Measurements from ENCODE around the gene BAIAP2L2. TPM values are rescaled to one million over a fixed set of nuclear protein-coding genes. Genes with fewer than 3 reads are reported as not detected.

Gene BAIAP2L2
- total and polyA plus RNA-seq, 12 donors: 0.09 to 6.0 (median 0.55) TPM; not detected in 1

- DNase-seq: no peak
- Histone ChIP-seq H3K27ac (no peak overlapping the region), H3K27me3 (no peaks in the 10 kb centered on the region), H3K9me3 (replicated peaks in 1 of 3) (no peaks in the 10 kb centered on the region), H3K36me3 (replicated peaks in 1 of 2) (no peaks in the 10 kb centered on the region), H3K4me3 (no peak overlapping the region), H3K4me1 (replicated peaks in 1 of 2) (peaks cover 0 to 7% of the 10 kb centered on the region in 2 donors)
- TF ChIP-seq POLR2A (IDR thresholded peaks at IDR 0.05): no peak
- TF ChIP-seq, protein P1, sequence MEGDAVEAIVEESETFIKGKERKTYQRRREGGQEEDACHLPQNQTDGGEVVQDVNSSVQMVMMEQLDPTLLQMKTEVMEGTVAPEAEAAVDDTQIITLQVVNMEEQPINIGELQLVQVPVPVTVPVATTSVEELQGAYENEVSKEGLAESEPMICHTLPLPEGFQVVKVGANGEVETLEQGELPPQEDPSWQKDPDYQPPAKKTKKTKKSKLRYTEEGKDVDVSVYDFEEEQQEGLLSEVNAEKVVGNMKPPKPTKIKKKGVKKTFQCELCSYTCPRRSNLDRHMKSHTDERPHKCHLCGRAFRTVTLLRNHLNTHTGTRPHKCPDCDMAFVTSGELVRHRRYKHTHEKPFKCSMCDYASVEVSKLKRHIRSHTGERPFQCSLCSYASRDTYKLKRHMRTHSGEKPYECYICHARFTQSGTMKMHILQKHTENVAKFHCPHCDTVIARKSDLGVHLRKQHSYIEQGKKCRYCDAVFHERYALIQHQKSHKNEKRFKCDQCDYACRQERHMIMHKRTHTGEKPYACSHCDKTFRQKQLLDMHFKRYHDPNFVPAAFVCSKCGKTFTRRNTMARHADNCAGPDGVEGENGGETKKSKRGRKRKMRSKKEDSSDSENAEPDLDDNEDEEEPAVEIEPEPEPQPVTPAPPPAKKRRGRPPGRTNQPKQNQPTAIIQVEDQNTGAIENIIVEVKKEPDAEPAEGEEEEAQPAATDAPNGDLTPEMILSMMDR (IDR thresholded peaks at IDR 0.05): no peak
- intact Hi-C loops (cut with DNase I): loop anchor here in 1 of 2 donors (10.0 kb wide), 2 partner anchors 112 to 242 kb away; no protein-coding TSS in a partner anchor
- 85 to 96% (median 95%) methylated on average over 9 to 22 of the region's 22 CpGs for WGBS, 4 donors
Measured at GRCh38 chr22:38112381-38112780, 1.9 kb upstream of the BAIAP2L2 start.

- H3K4me3 ChIP-seq: no peak overlapping the region
- WGBS, 4 donors: 64 to 82% (median 79%) methylated on average over 7 to 11 of the region's 11 CpGs
- intact Hi-C loops (cut with DNase I): loop anchor here in 1 of 2 donors (10.0 kb wide), 2 partner anchors 113 to 243 kb away; no protein-coding TSS in a partner anchor
- H3K4me1 ChIP-seq (replicated peaks in 1 of 2): peaks cover 0 to 7% of the 10 kb centered on the region in 2 donors
- H3K27ac ChIP-seq: no peak overlapping the region
- TF ChIP-seq POLR2A (IDR thresholded peaks at IDR 0.05): no peak
- H3K27me3 ChIP-seq: no peaks in the 10 kb centered on the region
- no peaks in the 10 kb centered on the region for H3K36me3 ChIP-seq (replicated peaks in 1 of 2)
- no peak for DNase-seq
- no peaks in the 10 kb centered on the region for H3K9me3 ChIP-seq (replicated peaks in 1 of 3)
Measured at GRCh38 chr22:38111925-38112355, 1.5 kb upstream of the BAIAP2L2 start.

- intact Hi-C loops (cut with DNase I): loop anchor here in 1 of 2 donors (10.0 kb wide), 2 partner anchors 114 to 244 kb away; no protein-coding TSS in a partner anchor
- Histone ChIP-seq H3K27me3 (no peaks in the 10 kb centered on the region), H3K4me3 (no peak overlapping the region), H3K9me3 (replicated peaks in 1 of 3) (no peaks in the 10 kb centered on the region), H3K27ac (no peak overlapping the region), H3K4me1 (replicated peaks in 1 of 2) (peaks cover 0 to 7% of the 10 kb centered on the region in 2 donors), H3K36me3 (replicated peaks in 1 of 2) (no peaks in the 10 kb centered on the region)
- DNase-seq: no peak
- TF ChIP-seq POLR2A (IDR thresholded peaks at IDR 0.05): no peak
- TF ChIP-seq, protein P1 (IDR thresholded peaks at IDR 0.05): no peak
- 86 to 92% (median 90%) methylated on average over 21 to 30 of the region's 30 CpGs for WGBS, 4 donors
Measured at GRCh38 chr22:38110863-38111852, 674 bp upstream of the BAIAP2L2 start.

DNA sequence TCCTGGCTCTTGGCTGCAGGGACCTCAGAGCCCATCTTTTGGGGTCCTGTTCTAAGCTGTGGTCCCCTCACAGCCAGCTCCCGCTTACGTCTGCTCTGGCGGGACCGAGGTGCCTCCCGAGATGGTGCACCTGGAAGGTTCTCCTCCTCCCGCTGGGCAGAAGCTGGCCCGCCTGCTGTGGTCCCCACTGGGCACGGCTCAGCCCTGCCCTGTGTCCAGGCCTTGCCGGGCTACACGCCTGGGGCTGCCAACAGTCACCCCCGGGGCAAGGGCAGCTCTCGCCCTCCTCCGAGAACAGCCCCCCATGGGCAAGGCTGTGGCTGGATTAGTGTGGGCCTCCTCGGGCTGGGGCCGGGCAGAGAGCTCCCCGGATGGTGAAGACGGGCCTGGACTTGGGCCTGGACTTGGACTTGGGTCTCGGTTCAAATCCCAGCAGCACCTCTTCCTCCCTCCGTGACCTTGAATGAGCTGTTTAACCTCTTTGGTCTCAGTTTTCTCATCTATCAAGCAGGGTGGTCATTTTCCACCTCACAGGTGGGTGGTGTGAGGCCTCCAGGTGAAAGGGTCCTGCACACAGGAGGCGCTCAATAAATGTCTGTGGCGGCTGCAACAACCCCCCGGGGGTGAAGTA is 998 bp downstream of the BAIAP2L2 start:
- no peak for TF ChIP-seq POLR2A (IDR thresholded peaks at IDR 0.05)
- Histone ChIP-seq H3K9me3 (replicated peaks in 1 of 3) (no peaks in the 10 kb centered on the region), H3K27ac (no peak overlapping the region), H3K4me3 (no peak overlapping the region), H3K36me3 (replicated peaks in 1 of 2) (no peaks in the 10 kb centered on the region), H3K27me3 (no peaks in the 10 kb centered on the region), H3K4me1 (replicated peaks in 1 of 2) (peaks cover 0 to 4% of the 10 kb centered on the region in 2 donors)
- intact Hi-C loops (cut with DNase I): loop anchor here in 1 of 2 donors (10.0 kb wide), 2 partner anchors 115 to 245 kb away; no protein-coding TSS in a partner anchor
- 92 to 97% (median 94%) methylated on average over 11 to 22 of the region's 22 CpGs for WGBS, 4 donors
- DNase-seq: no peak
